Mucosa of rectum (tissue), 2 donors: ENCODE results near the gene HYCC1.

ENCODE experiments used
- H3K27ac ChIP-seq, 2 donors: one replicate each; pipeline ENCODE4 v1.7.0; 2013; ENCODE audit warnings: inconsistent platforms in 2 of 2, low read depth in 2 of 2, low read length in 2 of 2
- H3K27me3 ChIP-seq, 2 donors: one replicate each; pipeline ENCODE4 v1.7.0; 2013; ENCODE audit warnings: low read length in 2 of 2; ENCODE audit not compliant: control insufficient read depth in 2 of 2, insufficient read depth in 2 of 2
- H3K36me3 ChIP-seq, 2 donors: one replicate each; pipeline ENCODE4 v1.7.0; 2013; ENCODE audit warnings: low read length in 2 of 2; ENCODE audit not compliant: control insufficient read depth in 2 of 2, insufficient read depth in 2 of 2
- H3K4me1 ChIP-seq, 2 donors: one replicate each; pipeline ENCODE4 v1.7.0; 2013; ENCODE audit warnings: low read length in 2 of 2, mild to moderate bottlenecking in 1 of 2; ENCODE audit not compliant: control insufficient read depth in 2 of 2, insufficient read depth in 2 of 2
- H3K4me3 ChIP-seq, 2 donors: one replicate each; pipeline ENCODE4 v1.7.0; 2013; ENCODE audit warnings: low read length in 2 of 2
- H3K9ac ChIP-seq, 2 donors: one replicate each; pipeline ENCODE4 v1.7.0; 2013; ENCODE audit warnings: low read length in 2 of 2, low read depth in 1 of 2, mild to moderate bottlenecking in 1 of 2
- H3K9me3 ChIP-seq, 2 donors: one replicate each; pipeline ENCODE4 v1.7.0; 2013; ENCODE audit warnings: low read length in 2 of 2; ENCODE audit not compliant: control insufficient read depth in 2 of 2
- donor health status: healthy.
- donor health status: Normal muscosa, but diverticular disease.

Gene HYCC1

DNA sequence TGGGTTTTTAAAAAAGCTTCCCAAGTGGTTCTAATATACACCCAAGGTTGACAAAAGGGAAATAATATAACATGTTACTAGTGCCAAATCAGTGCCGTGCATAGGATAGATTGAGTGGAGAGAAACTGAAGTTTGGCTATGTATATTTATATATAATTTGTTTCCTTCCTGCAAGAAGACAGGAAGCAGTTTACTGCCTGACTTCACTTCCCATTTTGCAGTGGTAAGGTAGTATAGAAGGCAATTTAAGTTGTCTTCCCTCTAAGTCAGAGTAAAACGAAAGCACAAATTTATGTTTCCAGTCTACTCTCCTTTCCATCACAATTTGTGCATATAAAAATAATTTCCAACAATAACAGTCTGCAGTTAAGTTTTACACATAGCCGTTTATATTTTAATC lies 3.4 kb upstream of the HYCC1 start:
- H3K27me3 ChIP-seq = peaks cover 0 to 2% of the 10 kb centered on the region in 2 donors
- no peaks in the 10 kb centered on the region for H3K9me3 ChIP-seq
- no peaks in the 10 kb centered on the region for H3K36me3 ChIP-seq
- peaks cover 3 to 7% of the 10 kb centered on the region in 2 donors for H3K4me1 ChIP-seq
- H3K9ac ChIP-seq = no peak overlapping the region
- no peak overlapping the region for H3K4me3 ChIP-seq
- H3K27ac ChIP-seq = no peak overlapping the region

DNA sequence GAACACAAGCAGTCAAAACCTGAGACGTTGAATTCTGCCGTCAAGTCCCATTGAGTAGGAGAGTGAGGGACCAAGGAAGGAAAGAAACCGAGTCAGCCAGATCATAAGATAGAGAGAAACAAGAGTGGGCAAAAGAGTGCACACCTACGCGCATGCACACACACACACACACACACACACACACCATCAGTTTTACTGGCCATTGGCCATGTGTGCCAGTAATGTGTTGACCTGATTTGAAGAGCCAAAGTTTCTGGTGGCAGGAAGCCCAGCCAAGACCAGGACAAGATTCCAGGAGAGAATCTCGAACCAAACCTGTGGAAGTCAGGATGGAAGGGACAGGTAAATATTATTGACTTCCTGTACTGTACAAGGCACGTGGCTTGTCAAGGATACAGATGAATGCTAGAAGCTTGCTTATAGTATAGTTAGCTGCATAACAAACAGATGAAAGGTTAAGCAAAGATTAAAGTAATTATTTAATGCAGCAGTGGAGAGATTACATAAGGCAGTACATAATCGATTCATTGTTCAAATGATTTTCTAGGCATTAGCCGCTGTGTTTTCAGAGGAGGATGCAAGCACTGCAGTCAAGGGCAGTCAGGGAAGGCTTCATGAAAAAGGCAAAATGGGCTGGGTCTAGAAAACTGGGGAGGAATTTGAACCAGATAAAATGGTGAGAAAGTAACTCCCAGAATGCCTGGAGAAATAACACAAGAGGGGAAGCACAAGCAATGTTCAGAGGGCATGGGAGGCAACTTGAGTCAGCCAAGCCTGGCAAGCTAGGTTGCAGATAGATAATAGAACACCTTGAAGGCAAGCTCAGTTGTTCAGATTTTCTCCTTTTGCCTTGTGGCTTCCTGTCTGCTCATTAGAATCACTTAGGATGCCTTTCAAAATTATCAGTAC lies 2.7 kb upstream of the HYCC1 start:
- no peak overlapping the region for H3K4me3 ChIP-seq
- H3K4me1 ChIP-seq = peaks cover 6 to 10% of the 10 kb centered on the region in 2 donors
- H3K27me3 ChIP-seq = peaks cover 0 to 8% of the 10 kb centered on the region in 2 donors
- H3K9ac ChIP-seq = no peak overlapping the region
- H3K9me3 ChIP-seq = no peaks in the 10 kb centered on the region
- H3K27ac ChIP-seq = no peak overlapping the region
- no peaks in the 10 kb centered on the region for H3K36me3 ChIP-seq

DNA sequence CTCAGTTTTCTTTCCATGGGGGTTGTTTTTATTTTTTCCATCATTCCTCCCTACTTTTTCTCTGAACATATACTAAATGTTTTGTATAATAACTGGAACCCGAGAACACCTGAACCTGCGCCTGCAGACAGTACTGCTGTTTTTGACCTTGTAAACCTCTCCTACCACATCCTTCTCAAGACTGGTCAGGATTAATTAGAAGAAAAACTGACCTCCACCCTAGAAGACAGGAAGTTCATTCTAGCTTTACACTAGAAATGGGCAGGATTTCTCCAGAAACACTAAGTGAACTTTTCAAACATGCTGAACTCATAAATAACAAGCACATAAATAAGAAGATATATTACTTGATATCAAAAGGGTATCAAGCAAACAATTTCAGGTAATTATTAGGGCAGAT lies 751 bp upstream of the HYCC1 start:
- Histone ChIP-seq H3K27me3 (peaks cover 0 to 11% of the 10 kb centered on the region in 2 donors), H3K4me3 (no peak overlapping the region), H3K4me1 (peaks cover 6 to 10% of the 10 kb centered on the region in 2 donors), H3K9me3 (no peaks in the 10 kb centered on the region), H3K9ac (no peak overlapping the region), H3K36me3 (no peaks in the 10 kb centered on the region), H3K27ac (no peak overlapping the region)

DNA sequence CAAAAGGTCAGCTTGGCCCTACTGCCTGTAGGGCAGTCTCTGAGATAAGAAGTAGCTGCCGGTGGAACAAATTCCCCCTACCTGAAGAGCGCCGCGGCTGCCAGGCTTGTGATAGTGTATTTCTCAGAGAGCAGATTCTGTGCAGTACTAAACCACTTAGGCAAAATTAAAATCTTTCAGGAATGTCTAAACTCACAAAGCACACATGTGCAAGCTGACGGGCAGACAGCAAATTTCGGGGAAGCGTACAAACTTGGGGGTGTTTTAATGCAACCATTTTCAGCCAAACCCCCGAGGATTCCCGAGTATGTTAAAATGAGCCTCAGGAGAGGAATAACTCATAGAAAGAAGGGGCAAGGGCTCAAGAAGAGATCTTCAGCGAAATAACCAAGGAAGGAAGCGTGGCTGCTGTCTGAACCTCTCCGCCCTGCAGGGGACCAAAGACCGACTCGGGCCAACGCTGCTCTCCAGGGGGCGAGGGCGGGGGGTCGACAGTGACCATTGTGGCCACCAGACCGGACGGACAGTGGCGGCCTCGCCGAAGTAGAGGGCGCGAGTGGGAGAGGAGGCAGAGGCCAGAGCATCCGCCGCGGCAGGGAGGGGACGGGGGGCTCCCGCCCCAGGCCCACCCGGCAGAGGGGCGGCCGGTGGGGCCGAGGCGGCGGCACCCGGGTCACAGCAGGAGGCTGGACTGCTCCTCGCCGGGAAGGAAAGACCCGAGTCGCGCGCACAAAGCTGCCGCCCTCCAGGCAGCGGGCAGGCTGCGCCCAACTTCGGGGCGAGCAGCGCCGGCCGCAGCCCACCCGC lies 819 bp downstream of the HYCC1 start:
- Histone ChIP-seq H3K9me3 (no peaks in the 10 kb centered on the region), H3K36me3 (no peaks in the 10 kb centered on the region), H3K9ac (peak overlapping the region; percentile 51 to 63), H3K27me3 (peaks cover 0 to 11% of the 10 kb centered on the region in 2 donors), H3K4me1 (peaks cover 6 to 10% of the 10 kb centered on the region in 2 donors), H3K4me3 (peak overlapping the region; percentile 79 to 88), H3K27ac (peak overlapping the region; percentile 51 to 74)

DNA sequence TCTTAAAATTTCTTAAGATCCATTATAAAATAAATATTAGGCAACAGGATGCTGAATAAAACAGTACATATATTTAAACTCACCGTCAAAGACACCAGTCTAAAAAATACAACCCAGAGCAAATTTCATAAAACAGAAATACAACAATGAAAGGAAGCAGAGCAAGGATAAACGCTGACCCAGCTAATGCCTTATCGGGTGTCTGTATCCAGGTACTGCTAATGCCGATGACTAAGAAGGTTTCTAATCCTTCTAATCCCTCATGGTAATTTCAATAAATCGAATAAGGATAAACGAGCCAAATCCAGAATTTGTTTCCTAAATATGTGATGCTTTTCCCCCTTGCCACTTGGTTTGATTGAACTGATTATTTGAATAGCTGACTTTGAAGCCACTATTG lies 1.7 kb downstream of the HYCC1 start:
- Histone ChIP-seq H3K27ac (no peak overlapping the region), H3K4me3 (peak overlapping the region in 1 of 2 donors; percentile 88), H3K9me3 (no peaks in the 10 kb centered on the region), H3K4me1 (peaks cover 6 to 10% of the 10 kb centered on the region in 2 donors), H3K36me3 (no peaks in the 10 kb centered on the region), H3K9ac (no peak overlapping the region), H3K27me3 (peaks cover 0 to 11% of the 10 kb centered on the region in 2 donors)

DNA sequence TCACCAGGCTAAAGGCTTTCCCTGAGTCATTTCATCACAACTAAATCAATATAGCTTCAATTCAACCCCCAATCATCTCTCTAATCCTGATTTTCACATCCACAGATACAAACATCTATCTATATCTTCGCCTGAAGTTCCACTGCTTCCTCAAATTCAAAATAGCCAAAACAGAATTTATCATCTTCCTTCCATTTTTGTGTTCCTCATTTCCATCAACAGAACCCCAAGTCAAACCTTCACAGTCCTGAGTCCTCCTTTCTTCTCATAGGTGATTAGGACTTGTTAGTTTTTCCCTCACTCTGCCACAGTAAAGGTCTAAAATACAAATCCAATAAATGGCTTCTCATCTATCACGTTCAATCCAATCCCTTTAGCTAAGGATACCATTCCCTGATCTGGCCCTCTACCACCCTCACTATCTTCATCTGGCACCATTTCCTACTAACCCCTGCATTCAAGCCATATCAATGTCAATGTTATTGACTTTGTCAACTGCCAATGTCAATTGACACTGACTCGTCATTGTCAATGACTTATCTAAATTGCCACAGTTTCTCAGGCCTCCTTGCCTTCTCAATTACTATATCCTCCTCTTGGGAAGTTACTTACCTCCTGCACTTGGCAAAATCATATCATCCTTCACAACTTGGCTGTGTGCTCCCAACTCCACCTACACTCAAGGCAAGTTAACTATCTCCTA lies 2.6 kb downstream of the HYCC1 start:
- H3K36me3 ChIP-seq = no peaks in the 10 kb centered on the region
- no peak overlapping the region for H3K27ac ChIP-seq
- no peak overlapping the region for H3K4me3 ChIP-seq
- H3K4me1 ChIP-seq = peaks cover 6 to 10% of the 10 kb centered on the region in 2 donors
- H3K9ac ChIP-seq = no peak overlapping the region
- H3K9me3 ChIP-seq = no peaks in the 10 kb centered on the region
- peaks cover 0 to 11% of the 10 kb centered on the region in 2 donors for H3K27me3 ChIP-seq

DNA sequence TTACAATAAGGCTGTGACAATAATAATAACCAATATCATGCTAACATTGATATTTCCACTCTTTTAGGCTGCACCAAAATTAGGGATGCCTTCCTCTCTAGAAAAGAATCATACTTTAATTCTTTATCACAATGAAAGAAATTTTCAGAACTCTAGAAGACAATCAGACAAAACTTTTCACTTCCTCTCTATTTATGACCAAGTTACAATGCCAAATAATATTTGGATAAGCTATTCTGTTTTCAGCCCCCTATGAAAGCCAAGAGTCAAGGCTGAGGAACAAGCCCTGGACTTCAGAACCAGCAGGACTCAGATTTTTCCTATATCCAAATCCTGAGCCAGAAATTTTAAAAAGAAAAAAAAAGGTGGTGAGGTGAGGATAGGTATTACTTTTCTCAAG lies 4.6 kb downstream of the HYCC1 start:
- H3K4me1 ChIP-seq = peaks cover 6 to 10% of the 10 kb centered on the region in 2 donors

DNA sequence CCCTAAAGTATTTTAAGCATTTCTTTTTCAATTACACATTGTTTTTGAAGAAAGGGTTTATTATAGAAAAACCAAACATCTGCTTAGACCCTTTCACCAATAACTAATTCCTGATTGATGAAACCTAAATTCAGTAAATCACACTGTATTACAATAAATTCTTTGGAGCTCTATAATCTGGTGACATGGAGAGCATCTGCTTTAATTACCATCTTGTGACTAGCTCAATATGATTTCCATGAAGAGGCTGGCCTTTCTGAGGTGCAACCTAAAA lies 9.7 kb downstream of the HYCC1 start:
- H3K27me3 ChIP-seq = no peaks in the 10 kb centered on the region
- no peak overlapping the region for H3K4me3 ChIP-seq
- H3K4me1 ChIP-seq = no peaks in the 10 kb centered on the region
- no peaks in the 10 kb centered on the region for H3K9me3 ChIP-seq
- no peak overlapping the region for H3K27ac ChIP-seq
- no peak overlapping the region for H3K9ac ChIP-seq
- H3K36me3 ChIP-seq = no peaks in the 10 kb centered on the region

More for the DNA sequence above, 4.6 kb downstream of the HYCC1 start:
- no peaks in the 10 kb centered on the region for H3K36me3 ChIP-seq
- no peak overlapping the region for H3K4me3 ChIP-seq
- H3K27me3 ChIP-seq = peaks cover 0 to 11% of the 10 kb centered on the region in 2 donors
- no peak overlapping the region for H3K9ac ChIP-seq
- H3K27ac ChIP-seq = no peak overlapping the region
- H3K9me3 ChIP-seq = no peaks in the 10 kb centered on the region

DNA sequence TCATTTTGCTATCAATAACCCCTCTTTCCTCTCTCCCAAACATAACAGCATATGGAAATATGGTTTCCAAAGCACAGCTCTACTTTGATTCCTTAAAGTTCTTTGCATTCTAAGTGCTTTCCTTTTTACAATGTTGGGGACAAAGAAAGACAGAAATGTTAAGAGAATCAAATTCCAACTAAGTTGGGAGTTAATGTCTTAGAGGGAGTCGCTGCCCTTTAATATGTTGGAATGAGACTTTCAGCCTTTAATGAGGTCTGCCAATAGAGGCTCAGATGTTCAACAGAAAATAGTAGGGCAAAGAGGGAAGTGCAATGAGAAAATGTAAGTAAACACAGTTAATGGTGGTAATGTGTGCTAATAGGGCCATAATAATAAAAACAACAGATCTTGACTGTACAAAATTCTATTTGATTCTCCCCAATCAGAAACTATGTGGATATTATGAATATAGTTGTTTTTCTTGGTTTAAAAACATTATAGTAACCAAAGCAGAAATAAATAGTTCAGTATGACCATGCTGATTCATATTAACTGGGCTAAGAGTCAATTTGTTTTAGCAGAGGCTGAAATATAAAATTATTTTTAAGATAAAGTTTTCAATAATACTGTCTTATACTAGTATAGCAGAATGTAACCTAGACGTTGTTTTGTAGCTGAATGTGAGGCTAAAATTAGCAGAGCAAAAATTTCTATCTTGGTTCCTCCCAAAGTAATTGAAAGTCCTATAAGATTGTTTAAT lies 10.3 kb downstream of the HYCC1 start:
- H3K4me1 ChIP-seq = no peaks in the 10 kb centered on the region
- H3K9ac ChIP-seq = no peak overlapping the region
- H3K27ac ChIP-seq = no peak overlapping the region
- no peaks in the 10 kb centered on the region for H3K27me3 ChIP-seq
- no peaks in the 10 kb centered on the region for H3K9me3 ChIP-seq
- H3K4me3 ChIP-seq = no peak overlapping the region
- no peaks in the 10 kb centered on the region for H3K36me3 ChIP-seq
